K562 (cell line): ENCODE measurements around the gene CD22. TPM values are rescaled to one million over a fixed set of nuclear protein-coding genes. Genes with fewer than 3 reads are reported as not detected.

Source experiments
- DNMT1 ChIP-seq: fragments of 450-650 bp; IDR thresholded peaks from 2 replicates; pipeline ENCODE4 v1.6.1; 2016; ENCODE audit warnings: antibody characterized with exemption, mild to moderate bottlenecking
- DPF2 ChIP-seq: fragments of 450-650 bp; IDR thresholded peaks from 2 replicates; pipeline ENCODE4 v1.6.1; 2016
- E2F8 ChIP-seq: fragments of 450-650 bp; IDR thresholded peaks from 2 replicates; pipeline ENCODE4 v1.7.1; 2018; ENCODE audit warnings: mild to moderate bottlenecking, low read depth; ENCODE audit not compliant: partially characterized antibody
- EGR1 ChIP-seq: fragments of 450-650 bp; conservative IDR thresholded peaks from 2 replicates; pipeline ENCODE4 v1.6.1; 2017; ENCODE audit warnings: mild to moderate bottlenecking
- FOXP1 ChIP-seq: sonication (generic); formaldehyde crosslinking; IDR thresholded peaks from 2 replicates; pipeline ENCODE4 v1.8.0; 2022; ENCODE audit warnings: mild to moderate bottlenecking, missing genetic modification reagents
- HDAC6 ChIP-seq: IDR thresholded peaks from 2 replicates; pipeline ENCODE4 v1.6.1; 2012; ENCODE audit warnings: low read depth, mild to moderate bottlenecking, control low read depth, inconsistent platforms, low read length, moderate library complexity
- HMGXB4 ChIP-seq: sonication (generic); formaldehyde crosslinking; IDR thresholded peaks from 2 replicates; pipeline ENCODE4 v1.8.1; 2023; ENCODE audit warnings: mild to moderate bottlenecking, missing genetic modification reagents
- KDM4B ChIP-seq, 2 experiments: fragments of 450-650 bp in 1 of 2; sonication (generic) in 1 of 2; IDR thresholded peaks; 2 replicates each; pipeline ENCODE4 v1.6.1; 2016 to 2017; ENCODE audit warnings: borderline replicate concordance in 2 of 2, antibody characterized with exemption in 1 of 2, low read depth in 1 of 2, mild to moderate bottlenecking in 1 of 2
- MCM7 ChIP-seq, 2 experiments: fragments of 450-650 bp; IDR thresholded peaks; 2 replicates each; pipeline ENCODE4 v1.6.1; 2016 to 2018
- MLLT1 ChIP-seq, 2 experiments: fragments of 450-650 bp; IDR thresholded peaks; 2 replicates each; pipeline ENCODE4 v1.6.1; 2016
- NFE2L1 ChIP-seq: fragments of 450-650 bp; IDR thresholded peaks from 2 replicates; pipeline ENCODE4 v1.6.1; 2016; ENCODE audit warnings: missing genetic modification characterization, low read depth, mild to moderate bottlenecking, missing compliant biosample characterization, moderate library complexity, borderline replicate concordance
- NFYB ChIP-seq: IDR thresholded peaks from 2 replicates; pipeline ENCODE4 v1.6.1; 2011; ENCODE audit warnings: mild to moderate bottlenecking, moderate library complexity; ENCODE audit not compliant: insufficient read length; ENCODE audit errors: extremely low read depth
- NR3C1 ChIP-seq: sonication (generic); formaldehyde crosslinking; IDR thresholded peaks from 2 replicates; pipeline ENCODE4 v1.8.1; 2022; ENCODE audit warnings: missing genetic modification reagents
- PHF20 ChIP-seq: fragments of 450-650 bp; IDR thresholded peaks from 2 replicates; pipeline ENCODE4 v1.6.1; 2018; ENCODE audit not compliant: partially characterized antibody
- POLR2A ChIP-seq: fragments of 450-650 bp; conservative IDR thresholded peaks from 2 replicates; pipeline ENCODE4 v1.6.1; 2016
- SNIP1 ChIP-seq: fragments of 450-650 bp; IDR thresholded peaks from 2 replicates; pipeline ENCODE4 v1.7.1; 2017; ENCODE audit warnings: low read depth, mild to moderate bottlenecking
- STAG1 ChIP-seq: sonication (generic); formaldehyde crosslinking; IDR thresholded peaks from 2 replicates; pipeline ENCODE4 v1.5.0; 2020; ENCODE audit warnings: missing genetic modification reagents, borderline replicate concordance
- TARDBP ChIP-seq: fragments of 450-650 bp; IDR thresholded peaks from 2 replicates; pipeline ENCODE4 v1.6.1; 2016
- YBX1 ChIP-seq: fragments of 450-650 bp; IDR thresholded peaks from 2 replicates; pipeline ENCODE4 v1.7.1; 2016; ENCODE audit warnings: mild to moderate bottlenecking
- ZNF12 ChIP-seq: sonication (generic); formaldehyde crosslinking; IDR thresholded peaks from 2 replicates; pipeline ENCODE4 v1.4.0; 2020; ENCODE audit warnings: mild to moderate bottlenecking, missing genetic modification reagents
- ZNF212 ChIP-seq: fragments of 450-650 bp; formaldehyde crosslinking; IDR thresholded peaks from 2 replicates; pipeline ENCODE4 v1.4.0; 2020; ENCODE audit warnings: mild to moderate bottlenecking
- ZNF354B ChIP-seq: fragments of 250-450 bp; sonication (Bioruptor Pico); IDR thresholded peaks from 2 replicates; pipeline ENCODE4 v1.4.0; 2020
- ZNF431 ChIP-seq: sonication (generic); formaldehyde crosslinking; IDR thresholded peaks from 2 replicates; pipeline ENCODE4 v1.8.0; 2022; ENCODE audit warnings: mild to moderate bottlenecking, missing genetic modification reagents
- ZNF707 ChIP-seq: fragments of 250-450 bp; sonication (Bioruptor Pico); conservative IDR thresholded peaks from 2 replicates; pipeline ENCODE4 v1.8.0; 2022; ENCODE audit warnings: inconsistent platforms, mild to moderate bottlenecking, moderate library complexity
- polyA plus RNA-seq, 8 experiments: library from polyadenylated mRNA; depleted of rRNA in 4 of 8; stranded (reverse) in 5 of 8; unstranded in 3 of 8; fragments of >200 nt; fragmentation: Nextera tagmentation in 2 of 8; fragmentation: Illumina TruSeq in 1 of 8; extraction: Ambion mirVana in 2 of 8; extraction: Trizol in 1 of 8; gene quantifications; 2 replicates each; pipeline versions ENCODE4 v1.2.1 to v1.2.3, GENCODE V29; 2011 to 2014; ENCODE audit warnings: inconsistent platforms in 1 of 8, missing spikeins in 1 of 8
- total RNA-seq, 7 experiments: library from RNA; depleted of rRNA in 6 of 7; stranded (reverse); fragments of >200 nt in 6 of 7; fragmentation: Illumina TruSeq in 2 of 7; extraction: Trizol in 2 of 7; gene quantifications; 2 replicates each; pipeline versions ENCODE4 v1.2.1 to v1.2.3, GENCODE V29; 2011 to 2021; ENCODE audit warnings: low replicate concordance in 1 of 7

The CD22 gene
- total and polyA plus RNA-seq, 9 of the 15 experiments (the other 6 are each of a cell fraction or from before 2014, with no cell fraction given) = 0.29 to 5.0 (median 3.5) TPM

- TF ChIP-seq E2F8 (peak; percentile 17), EGR1 (no peak), HMGXB4 (CRISPR knock-in tag) (no peak), ZNF354B (no peak), ZNF12 (CRISPR knock-in tag) (no peak), NR3C1 (CRISPR knock-in tag) (no peak), ZNF707 (CRISPR knock-in tag) (no peak), MCM7 (IDR thresholded peaks at IDR 0.05) (no peak), ZNF431 (CRISPR knock-in tag) (no peak), PHF20 (peak; percentile 76), STAG1 (CRISPR knock-in tag) (no peak), TARDBP (no peak), MLLT1 (IDR thresholded peaks at IDR 0.05) (peak in 1 of 2 experiments; percentile 66; a peak in 1 of 4 replicates), POLR2A (no peak), DPF2 (peak; percentile 18; the same call in 1 of the 2 replicates), HDAC6 (no peak), NFE2L1 (no peak), FOXP1 (CRISPR knock-in tag) (no peak), KDM4B (IDR thresholded peaks at IDR 0.05; ENCODE audit: borderline replicate concordance in 2 of 2, low read depth in 1 of 2) (no peak), YBX1 (0 out of 2 replicates have a peak, but pooled peaks have one; percentile 30), DNMT1 (no peak), ZNF212 (CRISPR knock-in tag) (no peak), SNIP1 (no peak), NFYB (no peak)
Measured at GRCh38 chr19:35392742-35393715, 64.0 kb downstream of the CD22 start (continued).
